Stimulated activated CD8-positive, alpha-beta memory T cell treated with anti-CD3 and anti-CD28 coated beads, Interleukin-4, amount 100 ng/mL, for 4 hours (primary cell): Measurements from ENCODE around the gene CENPB.
"Not testable (repeated sequence)": the region's sequence is repeated elsewhere in the genome, so short reads cannot be mapped to it uniquely, and the experiment has no call there.

Source experiments
- DNase-seq, 2 donors: peaks; one replicate each; pipeline ENCODE4 v3.0.0-alpha.2; 2020; ENCODE audit warnings: low read depth in 2 of 2, low spot score in 1 of 2

CENPB gene

DNA sequence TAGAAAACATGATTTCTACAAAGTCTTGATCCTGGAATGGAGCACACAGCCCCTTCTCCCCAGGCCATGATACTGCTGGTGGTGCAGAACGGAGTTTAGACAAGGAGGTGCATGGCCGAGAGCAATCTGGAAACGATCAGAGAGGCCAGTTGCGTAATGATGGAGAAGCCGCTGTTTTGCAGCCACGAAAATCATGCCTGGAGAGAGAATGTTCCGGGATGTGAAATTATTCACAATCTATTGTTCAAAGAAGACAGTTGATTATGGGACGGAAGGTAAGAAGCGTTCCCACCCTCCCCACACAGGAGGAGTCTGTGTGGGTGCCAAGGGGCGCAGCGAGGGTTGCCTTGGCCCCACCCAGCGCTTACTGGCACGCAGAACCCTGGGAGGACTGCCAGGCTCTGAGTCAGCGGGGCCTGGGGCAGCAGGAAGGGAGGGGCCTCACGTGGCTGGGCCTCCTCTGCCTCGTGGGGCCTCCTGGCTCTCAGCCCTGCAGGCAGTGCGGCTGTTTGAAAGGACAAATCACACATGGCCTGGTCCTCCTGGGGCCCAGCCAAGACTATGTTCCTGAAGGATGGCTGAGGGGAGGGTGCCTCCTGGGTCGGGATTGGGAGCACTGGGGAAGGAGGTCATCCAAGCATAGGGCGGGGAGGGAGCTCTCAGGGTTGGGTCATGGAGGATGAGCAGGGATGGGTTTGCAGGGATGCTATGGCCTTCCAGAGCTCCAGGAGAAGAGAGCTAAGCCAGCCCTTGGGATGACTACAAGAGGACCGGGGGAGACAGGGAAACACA is 25.1 kb upstream of the CENPB start:
- peak; percentile 82 to 89 for DNase-seq

DNA sequence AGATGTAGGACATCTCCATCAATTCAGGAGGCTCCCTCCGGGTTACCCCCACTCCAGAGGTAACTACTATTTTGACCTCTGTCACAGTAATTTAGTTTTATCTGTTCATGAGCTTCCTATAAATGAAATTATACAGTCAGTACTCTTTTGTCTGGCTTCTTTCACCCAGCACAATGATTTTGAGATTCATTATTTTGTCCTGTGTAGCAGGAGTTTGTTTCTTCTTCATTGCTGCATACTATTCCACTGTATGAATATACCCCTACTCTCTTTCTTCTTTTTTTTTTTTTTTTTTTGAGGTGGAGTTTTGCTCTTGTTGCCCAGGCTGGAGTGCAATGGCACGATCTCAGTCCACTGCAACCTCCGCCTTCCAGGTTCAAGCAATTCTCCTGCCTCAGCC is 22.0 kb upstream of the CENPB start:
- DNase-seq: no peak

DNA sequence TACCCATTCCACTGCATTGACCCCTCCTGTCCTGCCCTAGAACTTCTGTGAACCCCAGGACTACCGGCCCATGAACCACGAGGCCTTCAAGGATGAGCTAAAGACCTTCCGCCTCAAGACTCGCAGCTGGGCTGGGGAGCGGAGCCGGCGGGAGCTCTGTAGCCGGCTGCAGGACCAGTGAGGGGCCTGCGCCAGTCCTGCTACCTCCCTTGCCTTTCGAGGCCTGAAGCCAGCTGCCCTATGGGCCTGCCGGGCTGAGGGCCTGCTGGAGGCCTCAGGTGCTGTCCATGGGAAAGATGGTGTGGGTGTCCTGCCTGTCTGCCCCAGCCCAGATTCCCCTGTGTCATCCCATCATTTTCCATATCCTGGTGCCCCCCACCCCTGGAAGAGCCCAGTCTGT is 18.2 kb upstream of the CENPB start:
- DNase-seq: no peak

DNA sequence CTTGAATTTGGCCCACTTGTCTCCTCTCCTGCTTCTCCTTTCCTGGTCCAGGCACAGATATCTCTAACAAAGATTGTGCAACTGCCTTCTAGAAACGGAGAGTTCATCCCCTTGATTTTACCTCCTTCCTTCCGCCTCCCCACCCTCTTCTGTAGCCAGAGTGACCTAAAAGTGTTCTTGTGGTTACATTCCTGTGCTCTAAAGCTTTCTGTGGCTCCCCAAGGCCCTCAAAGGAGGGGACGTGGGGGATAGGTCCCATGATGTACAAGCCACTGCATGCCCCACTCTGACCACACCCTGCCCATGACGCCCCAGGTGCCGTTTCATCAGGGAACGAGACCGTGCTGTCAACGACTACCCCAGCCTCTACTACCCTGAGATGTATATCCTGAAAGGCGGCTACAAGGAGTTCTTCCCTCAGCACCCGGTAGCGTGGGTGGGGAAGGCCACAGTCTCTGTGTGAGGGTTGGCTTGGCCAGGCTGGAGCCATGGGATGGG is 17.8 kb upstream of the CENPB start:
- DNase-seq: no peak

DNA sequence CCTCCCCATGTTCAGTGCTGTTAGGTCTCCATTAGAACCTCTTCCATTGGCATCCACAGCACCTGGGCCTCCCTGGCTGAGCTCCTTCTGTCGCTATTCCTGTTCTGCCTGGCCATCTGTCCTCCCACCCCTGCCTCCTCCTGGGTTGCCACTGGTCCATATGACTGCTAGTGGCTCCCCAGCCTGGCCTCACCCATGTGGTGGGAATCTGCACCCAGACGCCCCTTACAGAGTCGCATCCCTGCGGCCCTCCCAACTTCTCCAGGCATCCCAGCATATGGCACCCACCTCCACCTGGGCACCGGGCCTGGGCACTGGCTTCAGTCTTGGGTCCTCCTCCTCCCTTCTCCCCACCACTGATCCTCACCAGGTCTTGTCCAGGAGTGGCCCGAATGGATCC is 17.3 kb upstream of the CENPB start:
- no peak for DNase-seq

DNA sequence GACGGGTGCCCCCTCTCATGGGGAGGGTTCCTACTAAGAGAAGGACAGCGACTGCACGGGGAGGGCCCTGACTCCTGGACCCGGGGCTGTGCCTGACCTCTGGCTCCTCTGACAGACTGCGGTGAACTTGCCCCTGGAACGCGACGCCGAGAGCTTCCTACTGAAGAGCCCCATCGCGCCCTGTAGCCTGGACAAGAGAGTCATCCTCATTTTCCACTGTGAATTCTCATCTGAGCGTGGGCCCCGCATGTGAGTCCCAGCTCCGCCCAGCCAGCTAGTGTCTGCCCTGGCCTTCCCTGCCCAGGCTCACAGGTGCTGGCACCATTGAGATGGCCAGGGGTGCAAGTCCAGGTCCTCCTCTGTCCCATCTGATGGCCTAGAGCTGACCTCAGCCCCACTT is 16.7 kb upstream of the CENPB start:
- DNase-seq: no peak

DNA sequence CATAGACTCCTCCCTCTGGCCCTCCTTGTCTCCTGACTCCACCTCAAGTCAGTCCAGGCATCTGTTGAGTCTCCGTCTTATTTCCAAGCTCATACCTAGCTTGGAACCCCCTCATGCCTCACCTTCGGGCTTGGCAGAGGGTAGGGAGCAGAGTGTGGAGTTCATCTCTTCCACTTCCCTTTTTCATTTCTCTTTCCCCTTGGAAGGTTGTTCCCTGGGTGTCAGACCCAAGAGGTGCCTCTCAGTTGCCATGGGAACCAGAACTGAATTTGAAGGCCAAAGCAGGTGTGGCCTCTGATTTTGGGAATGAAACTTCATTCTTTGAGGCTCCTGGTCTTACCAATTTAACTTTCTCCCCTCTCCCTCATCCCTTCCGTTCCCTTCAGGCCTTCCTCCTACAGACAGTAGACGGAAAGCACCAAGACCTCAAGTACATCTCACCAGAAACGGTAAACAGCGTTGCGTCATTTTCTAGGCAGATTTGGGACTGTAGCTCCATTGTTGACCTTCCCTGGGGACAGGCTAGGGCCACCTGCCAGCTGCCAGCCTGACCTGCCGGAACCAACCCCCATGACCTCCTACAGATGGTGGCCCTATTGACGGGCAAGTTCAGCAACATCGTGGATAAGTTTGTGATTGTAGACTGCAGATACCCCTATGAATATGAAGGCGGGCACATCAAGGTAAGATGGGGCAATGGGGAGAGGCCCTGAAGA is 16.1 kb upstream of the CENPB start:
- no peak for DNase-seq

DNA sequence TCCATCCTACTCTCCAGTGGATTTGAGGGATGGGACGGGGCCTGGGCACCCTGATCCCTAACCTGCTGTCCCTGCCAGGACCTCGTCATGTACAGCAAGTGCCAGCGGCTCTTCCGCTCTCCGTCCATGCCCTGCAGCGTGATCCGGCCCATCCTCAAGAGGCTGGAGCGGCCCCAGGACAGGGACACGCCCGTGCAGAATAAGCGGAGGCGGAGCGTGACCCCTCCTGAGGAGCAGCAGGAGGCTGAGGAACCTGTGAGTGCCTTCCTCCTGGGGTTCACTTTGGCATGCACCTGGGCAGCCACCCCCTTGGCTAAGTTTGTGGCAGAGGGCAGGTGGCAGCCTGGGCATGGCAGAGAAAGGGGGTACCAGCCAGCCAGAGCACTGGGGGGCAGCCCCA is 15.3 kb upstream of the CENPB start:
- DNase-seq: no peak

DNA sequence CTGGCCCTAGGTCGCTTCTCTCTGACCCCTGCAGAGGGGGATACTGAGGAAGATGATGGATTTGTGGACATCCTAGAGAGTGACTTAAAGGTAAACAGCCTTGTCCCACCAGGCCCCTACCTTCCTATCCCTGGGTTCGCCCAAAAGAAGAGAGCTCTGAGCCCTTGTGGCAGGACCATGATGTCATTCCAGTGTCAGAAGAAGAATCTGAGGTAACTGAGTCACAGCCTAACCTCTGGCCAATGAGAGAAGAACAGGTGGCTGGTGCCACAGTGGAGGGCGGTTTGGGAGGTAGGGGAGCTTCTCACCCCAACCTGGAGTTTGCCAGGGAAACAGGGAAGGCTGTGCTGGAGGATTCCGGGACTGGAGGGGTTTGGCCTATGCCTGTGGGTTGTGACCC is 14.8 kb upstream of the CENPB start:
- DNase-seq: no peak

DNA sequence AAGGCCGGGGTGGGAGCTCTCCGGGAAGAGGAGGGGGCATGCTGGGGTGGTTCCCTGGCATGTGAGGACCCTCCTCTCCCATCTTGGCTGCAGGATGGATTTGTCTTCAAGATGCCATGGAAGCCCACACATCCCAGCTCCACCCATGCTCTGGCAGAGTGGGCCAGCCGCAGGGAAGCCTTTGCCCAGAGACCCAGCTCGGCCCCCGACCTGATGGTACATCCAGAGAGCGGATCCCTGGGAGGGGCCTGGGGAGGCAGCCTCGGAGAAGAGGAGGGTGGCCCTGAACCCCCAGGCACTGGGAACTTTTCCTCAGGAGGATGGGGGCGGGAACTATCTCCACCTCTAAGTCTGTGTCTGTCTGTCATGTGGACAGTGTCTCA is 14.3 kb upstream of the CENPB start:
- DNase-seq: no peak

DNA sequence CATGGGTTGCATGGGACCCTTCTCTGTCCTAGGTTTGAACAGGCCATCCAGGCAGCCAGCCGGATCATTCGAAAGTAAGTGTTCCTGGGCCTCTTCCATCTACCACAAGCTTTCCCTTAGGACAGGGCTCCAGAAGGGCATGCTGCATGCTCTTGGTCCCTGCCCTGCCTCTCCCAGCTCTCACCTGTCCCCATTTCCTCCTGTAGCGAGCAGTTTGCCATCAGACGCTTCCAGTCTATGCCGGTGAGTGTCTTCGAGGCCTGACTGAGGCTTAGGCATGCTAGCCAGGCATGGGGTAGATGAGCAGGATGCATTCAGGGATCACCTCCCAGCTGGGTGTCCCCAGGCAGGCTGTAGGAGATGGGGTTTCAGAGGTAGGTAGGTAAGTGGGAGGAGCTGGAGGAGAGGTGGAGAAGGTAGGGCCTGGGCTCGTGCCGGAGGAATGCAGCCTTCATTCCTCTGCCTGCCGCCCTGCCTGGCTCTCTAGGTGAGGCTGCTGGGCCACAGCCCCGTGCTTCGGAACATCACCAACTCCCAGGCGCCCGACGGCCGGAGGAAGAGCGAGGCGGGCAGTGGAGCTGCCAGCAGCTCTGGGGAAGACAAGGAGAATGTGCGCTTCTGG is 13.8 kb upstream of the CENPB start:
- no peak for DNase-seq

DNA sequence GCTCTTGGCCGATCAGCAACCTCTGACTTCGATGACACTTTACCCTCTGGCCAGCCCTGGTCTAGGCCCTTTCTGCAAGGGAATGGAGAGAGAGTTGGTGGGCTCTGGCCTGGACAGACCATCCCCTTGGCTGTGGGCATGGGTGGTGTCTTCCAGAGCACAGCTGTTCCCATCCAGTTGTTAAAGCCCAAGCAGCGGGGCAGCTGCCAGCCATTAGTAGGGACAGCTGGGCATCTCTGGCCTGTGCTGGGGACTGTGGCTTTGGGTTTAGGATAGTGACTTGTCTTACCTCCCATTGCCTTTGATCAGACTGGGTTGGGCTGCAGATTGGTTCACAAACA is 12.3 kb upstream of the CENPB start:
- no peak for DNase-seq

DNA sequence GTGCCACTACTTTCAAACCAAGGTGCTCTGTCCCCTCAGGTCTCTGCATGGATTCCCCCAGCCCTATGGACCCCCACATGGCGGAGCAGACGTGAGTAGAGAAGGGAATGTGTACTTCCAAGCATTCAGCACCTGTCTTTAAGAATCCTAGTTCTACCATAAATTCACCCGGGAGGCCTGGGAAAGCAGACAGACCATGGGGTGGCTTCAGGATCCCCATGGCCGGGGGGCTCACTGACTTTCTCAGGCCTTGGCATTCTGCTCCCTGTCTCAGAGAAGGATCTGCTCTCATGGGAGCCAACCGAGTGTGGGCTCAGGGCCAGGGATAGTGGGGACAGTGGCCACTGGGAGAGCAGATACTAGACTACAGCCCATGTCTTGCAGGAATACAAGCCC is 11.8 kb upstream of the CENPB start:
- no peak for DNase-seq

DNA sequence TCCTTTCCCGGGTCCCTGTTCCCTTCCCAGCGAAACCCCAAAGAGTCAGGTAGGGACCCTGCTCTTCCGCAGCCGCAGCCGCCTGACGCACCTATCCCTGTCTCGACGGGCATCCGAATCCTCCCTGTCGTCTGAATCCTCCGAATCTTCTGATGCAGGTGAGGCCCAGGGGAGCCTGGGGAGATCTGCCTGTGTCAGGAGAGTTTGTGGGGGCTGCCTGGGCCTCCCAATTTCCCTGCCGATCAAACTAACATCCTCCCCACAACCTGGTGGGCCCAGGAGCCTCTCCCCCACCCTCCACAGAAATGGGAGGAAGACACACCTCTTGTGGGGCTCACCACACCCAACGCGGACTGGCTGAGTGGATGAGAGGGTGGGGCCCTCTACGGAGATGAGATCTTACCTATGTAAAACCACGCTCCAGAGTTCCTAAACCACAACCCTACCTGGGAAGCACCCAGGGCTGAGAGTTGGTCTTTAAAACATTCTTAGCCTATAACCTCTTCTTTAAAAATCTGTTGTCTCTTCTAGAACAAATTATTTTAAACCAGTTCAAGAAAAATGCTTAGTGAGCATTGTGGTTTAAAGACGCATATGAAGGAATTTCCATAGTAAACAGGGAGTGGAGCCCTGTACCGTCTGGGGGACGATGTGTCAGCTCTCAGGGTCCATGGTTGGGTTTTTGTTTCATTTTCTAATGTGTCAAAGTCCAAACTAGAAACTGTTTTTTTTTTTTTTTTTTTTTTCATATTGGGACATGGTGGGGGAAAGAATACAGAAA is 11.2 kb upstream of the CENPB start:
- no peak for DNase-seq

DNA sequence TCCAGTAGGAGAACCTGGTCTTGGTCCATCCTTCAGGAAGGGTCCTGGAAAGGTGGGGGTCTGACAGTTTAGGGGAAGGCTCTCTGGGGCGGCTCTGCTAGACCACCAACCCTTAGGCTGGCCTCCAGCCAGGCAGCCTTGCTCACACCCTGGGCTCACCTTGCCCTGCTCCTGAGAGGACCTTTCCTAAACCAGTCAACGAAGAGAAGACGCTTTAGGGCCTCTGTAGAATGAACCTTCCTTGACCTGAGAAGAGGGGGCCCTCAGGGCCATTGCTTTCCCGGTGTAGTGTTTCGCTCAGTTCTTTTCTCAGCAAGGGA is 10.6 kb upstream of the CENPB start:
- DNase-seq: no peak

DNA sequence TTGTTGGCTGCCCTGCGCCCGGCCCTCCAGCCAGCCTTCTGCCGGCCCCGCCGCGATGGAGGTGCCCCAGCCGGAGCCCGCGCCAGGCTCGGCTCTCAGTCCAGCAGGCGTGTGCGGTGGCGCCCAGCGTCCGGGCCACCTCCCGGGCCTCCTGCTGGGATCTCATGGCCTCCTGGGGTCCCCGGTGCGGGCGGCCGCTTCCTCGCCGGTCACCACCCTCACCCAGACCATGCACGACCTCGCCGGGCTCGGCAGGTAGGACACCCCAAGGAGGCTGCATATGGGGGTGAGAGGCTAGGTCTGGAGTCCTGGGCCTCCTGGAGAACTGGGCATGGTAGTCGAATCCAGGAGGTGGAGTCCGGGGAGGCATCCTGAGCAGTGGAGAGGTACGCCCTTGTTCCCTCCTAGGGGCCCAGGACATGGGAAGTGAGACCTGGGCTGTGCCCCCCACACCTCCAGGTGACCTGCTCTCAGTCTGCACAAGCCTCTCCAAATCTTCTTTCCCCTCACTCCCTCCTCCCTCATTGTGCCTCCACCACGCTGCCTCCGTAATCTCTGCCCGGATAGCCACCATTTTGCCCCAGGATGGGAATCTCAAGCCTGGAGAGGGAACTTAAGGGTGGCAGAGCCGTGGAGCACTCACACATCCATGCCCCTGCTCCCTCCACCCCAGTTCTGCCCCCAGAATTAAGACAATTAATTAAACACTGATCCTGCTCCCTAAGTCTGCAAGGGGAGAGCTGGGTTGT is 10.1 kb upstream of the CENPB start:
- DNase-seq: no peak

DNA sequence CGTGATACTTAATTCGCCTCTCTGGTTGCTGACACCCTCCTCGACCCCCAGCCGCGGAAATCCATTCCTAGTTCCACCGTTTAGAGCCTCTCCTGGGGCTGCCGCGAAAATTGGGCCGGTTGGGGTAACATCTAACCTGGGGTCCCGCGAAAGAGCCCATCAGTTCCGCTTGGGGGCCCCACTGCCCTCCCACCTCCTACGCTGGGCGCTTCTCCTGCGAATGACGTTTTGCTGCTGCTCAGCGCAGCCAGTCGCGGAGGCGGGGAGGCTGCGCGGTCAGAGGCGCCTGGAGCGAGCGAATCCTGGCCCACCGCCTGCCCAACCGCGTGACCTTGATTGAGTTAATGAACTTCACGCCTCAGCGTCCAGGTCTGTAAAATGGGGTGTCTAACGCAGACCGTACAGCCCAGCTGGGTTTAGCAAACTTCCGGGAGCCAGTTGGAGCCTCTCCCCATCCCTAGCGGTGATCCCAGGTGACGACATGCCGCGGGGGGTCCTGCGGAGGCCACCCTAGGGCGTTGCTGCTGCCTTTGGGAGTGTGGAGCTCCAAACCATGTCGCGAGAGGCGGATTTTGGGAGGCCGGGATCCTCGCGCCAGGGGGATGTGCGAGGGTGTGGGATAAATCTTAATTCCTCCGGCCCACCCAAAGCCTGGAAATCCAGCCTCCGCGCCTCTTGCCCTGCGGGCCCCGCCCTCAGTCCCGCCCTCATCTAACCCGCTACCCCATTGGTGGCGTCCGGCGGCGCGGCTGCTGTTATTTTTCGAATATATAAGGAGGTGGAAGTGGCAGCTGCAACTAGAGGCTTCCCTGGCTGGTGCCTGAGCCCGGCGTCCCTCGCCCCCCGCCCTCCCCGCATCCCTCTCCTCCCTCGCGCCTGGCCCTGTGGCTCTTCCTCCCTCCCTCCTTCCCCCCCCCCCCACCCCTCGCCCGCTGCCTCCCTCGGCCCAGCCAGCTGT is 9.2 kb upstream of the CENPB start, which contains the start of gene CDC25B:
CDC25B (plus strand) TSS at position 800 of the 958 bp plus-strand sequence. CDS start 222 bp downstream, outside the sequence.
- peak; percentile 77 to 81 for DNase-seq

DNA sequence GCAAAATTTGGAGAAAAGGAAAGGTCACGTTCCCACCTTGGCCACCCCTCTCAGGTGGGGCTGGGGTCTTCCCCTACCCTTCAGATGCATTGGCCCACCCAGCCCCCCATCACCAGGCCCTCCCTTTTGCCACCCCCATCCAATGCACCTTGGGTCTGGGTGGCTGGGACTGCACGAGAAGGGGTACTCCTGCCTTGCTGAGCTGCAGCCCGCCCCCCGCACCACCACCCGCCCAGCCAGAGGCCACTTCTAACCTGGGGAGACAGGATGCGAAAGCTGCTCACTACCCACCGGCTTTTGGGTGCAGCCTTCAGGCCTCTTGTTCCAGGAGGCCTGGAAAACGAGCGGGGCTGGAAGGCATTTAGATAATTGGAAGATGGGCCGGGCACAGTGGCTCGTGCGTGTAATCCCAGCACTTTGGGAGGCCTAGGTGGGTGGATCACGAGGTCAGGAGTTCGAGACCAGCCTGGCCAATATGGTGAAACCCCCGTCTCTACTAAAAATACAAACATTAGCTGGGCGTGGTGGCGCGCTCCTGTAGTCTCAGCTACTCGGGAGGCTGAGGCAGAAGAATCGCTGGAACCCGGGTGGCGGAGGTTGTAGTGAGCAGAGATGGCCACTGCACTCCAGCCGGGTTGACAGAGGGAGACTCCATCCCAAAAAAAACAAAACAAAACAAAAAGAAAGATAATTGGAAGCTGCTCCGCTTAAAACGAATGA is 8.3 kb upstream of the CENPB start:
- DNase-seq: no peak

DNA sequence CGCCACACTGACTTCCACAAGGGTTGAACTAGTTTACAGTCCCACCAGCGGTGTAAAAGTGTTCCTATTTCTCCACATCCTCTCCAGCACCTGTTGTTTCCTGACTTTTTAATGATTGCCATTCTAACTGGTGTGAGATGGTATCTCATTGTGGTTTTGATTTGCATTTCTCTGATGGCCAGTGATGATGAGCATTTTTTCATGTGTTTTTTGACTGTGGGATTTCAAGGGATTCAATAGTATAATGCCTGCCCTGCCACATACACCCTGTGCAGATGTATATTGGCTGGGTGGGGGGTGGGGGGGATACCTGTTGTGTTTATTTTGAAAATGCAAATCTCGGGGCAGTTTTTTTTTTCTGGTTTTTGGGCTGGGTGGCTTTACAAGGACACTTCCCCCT is 7.6 kb upstream of the CENPB start:
- not testable (repeated sequence) for DNase-seq
